Sigmoid colon (tissue), 3 donors: Measurements from ENCODE around the gene LAMA3.

ENCODE experiments used
- CTCF ChIP-seq, 4 experiments: fragments of 450-650 bp in 3 of 4; fragments of 200-600 bp in 1 of 4; IDR thresholded peaks; one replicate each; pipeline ENCODE4 v1.5.1; 2016 to 2019; ENCODE audit warnings: antibody characterized with exemption in 4 of 4, mild to moderate bottlenecking in 3 of 4, moderate library complexity in 2 of 4
- POLR2A ChIP-seq, 2 donors: fragments of 450-650 bp; IDR thresholded peaks; one replicate each; pipeline ENCODE4 v1.6.1; 2016; ENCODE audit warnings: antibody characterized with exemption in 2 of 2, mild to moderate bottlenecking in 2 of 2, moderate library complexity in 2 of 2

GRCh38 chr18:23920054-23920453 is 230.8 kb downstream of the LAMA3 start:
- TF ChIP-seq CTCF (IDR thresholded peaks at IDR 0.05), result no peak
- TF ChIP-seq POLR2A (IDR thresholded peaks at IDR 0.05), result no peak
